ENCODE measurements around the gene MLANA.

Gene MLANA

GRCh38 chr9:5890641-5891040, at the start of gene MLANA:
Gene MLANA, plus strand, starts transcription at chr9:5890889. Its CDS starts 1,586 bp downstream, at chr9:5892475.
- no peak for DNase-seq

GRCh38 chr9:5841771-5842573, 48.7 kb upstream of the MLANA start:
- no peak for DNase-seq

GRCh38 chr9:5842929-5843793, 47.5 kb upstream of the MLANA start:
- DNase-seq, result no peak

GRCh38 chr9:5843794-5844471, 46.8 kb upstream of the MLANA start:
- DNase-seq, result peak; percentile 41

GRCh38 chr9:5845157-5845531, 45.5 kb upstream of the MLANA start:
- DNase-seq, result no peak

- DNase-seq, result no peak
Measured at GRCh38 chr9:5846096-5846495, 44.6 kb upstream of the MLANA start.

GRCh38 chr9:5846501-5846921, 44.2 kb upstream of the MLANA start:
- DNase-seq, result no peak

- no peak for DNase-seq
Measured at GRCh38 chr9:5848372-5848882, 42.3 kb upstream of the MLANA start.

- no peak for DNase-seq
Measured at GRCh38 chr9:5850724-5851122, 40.0 kb upstream of the MLANA start.

GRCh38 chr9:5851445-5851844, 39.2 kb upstream of the MLANA start:
- peak; percentile 12 for DNase-seq

- DNase-seq, result no peak
Measured at GRCh38 chr9:5852987-5853386, 37.7 kb upstream of the MLANA start.

- no peak for DNase-seq
Measured at GRCh38 chr9:5853617-5854016, 37.1 kb upstream of the MLANA start.

GRCh38 chr9:5854063-5854790, 36.5 kb upstream of the MLANA start:
- no peak for DNase-seq

- no peak for DNase-seq
Measured at GRCh38 chr9:5857928-5858327, 32.8 kb upstream of the MLANA start.

- DNase-seq, result no peak
Measured at GRCh38 chr9:5858833-5859232, 31.9 kb upstream of the MLANA start.

GRCh38 chr9:5863092-5863746, 27.5 kb upstream of the MLANA start:
- DNase-seq, result no peak

- no peak for DNase-seq
Measured at GRCh38 chr9:5864446-5864845, 26.2 kb upstream of the MLANA start.

GRCh38 chr9:5866272-5866671, 24.4 kb upstream of the MLANA start:
- no peak for DNase-seq

- no peak for DNase-seq
Measured at GRCh38 chr9:5866685-5867084, 24.0 kb upstream of the MLANA start.

- DNase-seq, result no peak
Measured at GRCh38 chr9:5868235-5868634, 22.5 kb upstream of the MLANA start.

GRCh38 chr9:5869315-5870019, 21.2 kb upstream of the MLANA start:
- DNase-seq, result no peak

GRCh38 chr9:5870020-5870339, 20.7 kb upstream of the MLANA start:
- no peak for DNase-seq

Data from fibroblast of skin of right quadriceps (primary cell).